NCI-H1092 treated with DMSO at 0.1 percent for 48 hours (cell line): ENCODE measurements around the gene FLG.
"Not testable (repeated sequence)": the region's sequence is repeated elsewhere in the genome, so short reads cannot be mapped to it uniquely, and the experiment has no call there.

Source experiments
- DNase-seq: peaks from one replicate; lab custom pipeline; 2025; lab: John Stamatoyannopoulos, UW

The FLG gene

DNA sequence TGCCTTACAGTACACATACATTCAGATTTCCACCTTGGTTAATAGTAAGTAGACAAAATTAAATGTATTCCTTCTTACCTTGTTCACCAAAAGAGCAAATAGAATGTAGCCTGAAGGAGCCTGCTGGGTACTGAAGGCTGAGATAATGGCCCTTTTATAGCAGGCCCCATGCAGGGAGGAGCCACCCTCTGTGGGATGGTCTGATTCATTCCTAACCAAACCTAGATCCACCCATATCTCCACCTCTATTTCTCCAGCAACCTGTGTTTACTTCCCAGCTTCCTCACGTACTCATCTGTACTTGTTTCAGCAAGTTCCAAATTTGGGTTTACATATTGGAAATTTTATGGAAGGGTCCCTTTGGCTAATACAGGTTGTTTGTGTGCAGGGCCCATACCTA, at the start of gene FLG:
Gene FLG, minus strand, starts transcription at position 129 of the 400 bp plus-strand sequence. CDS start 9,783 bp downstream, outside the sequence.
- no peak for DNase-seq

DNA sequence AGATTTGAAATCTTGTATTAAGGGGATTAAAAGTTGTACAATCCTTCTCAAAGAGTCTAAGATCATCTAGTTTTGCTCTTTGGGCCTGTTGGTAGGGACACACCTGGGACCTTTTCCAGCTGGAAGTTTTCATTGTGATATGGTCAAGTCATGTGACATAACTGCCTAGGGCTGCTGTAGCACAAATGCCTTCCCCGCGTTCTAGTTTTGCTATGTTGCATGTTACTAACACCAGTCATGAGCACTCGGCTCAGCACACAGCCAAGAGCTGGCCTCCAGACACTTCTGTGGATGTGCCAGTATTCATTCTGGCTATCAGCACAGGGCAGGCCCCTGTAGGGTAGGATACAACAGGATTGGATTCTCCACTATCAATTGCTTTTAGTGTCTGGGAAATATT, 49.4 kb upstream of the FLG start:
- DNase-seq = no peak

DNA sequence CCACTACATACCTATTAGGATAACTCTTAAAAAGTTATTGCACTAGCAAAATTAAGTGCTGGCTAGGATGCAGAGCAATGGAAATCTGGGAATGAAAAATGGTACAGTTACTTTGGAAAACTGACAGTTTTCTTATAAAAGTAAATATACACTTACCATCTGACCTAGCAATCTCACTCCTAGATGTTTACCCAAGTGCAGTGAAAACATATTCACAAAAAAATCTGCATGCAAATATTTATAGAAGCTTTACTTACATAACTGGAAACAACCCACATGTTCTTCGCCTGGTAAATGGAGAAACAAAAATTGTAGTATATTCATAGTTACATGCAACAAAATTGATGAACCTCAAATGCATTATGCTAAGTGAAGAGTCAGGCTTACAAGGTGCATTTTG, 47.6 kb upstream of the FLG start:
- no peak for DNase-seq

DNA sequence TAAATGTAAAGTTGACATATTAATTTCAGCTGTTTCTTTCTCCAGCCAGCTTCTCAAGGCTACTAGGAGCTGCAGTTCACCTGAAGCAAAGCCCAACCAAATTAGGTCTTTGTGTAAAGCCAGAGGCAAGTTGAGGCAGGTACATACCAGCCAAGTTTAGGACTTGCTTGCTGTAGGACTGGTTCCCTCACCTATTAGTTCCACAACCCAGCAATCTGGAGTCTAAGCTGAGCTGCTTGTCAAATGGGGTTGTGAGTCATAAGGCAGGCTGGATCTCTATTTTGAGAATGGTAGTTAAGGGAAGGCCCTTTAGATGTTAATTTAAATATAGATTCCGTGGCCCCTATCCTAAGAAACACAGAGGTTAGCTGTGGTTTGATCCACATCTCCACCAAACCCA, 42.4 kb upstream of the FLG start:
- DNase-seq = no peak

DNA sequence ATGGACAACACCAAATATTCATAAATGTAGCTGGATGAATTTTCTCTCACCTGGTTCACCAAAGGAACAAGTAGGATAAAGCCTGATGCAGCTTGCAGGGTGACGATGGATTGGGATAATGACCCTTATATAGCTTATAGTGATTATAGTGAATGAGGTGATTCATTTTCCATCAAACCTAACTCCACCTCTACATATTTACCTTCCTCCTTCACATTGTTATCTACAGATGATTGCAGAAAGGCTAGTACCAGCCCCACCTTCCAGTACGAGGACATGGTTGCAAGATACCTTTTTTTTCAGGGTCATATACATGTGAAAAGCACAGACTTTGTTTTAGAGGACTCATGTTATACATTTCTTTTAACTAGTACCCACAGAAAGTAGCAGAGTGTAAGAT, 34.9 kb upstream of the FLG start, which contains the start of gene FLG2:
Gene FLG2, minus strand, starts transcription at position 101 of the 400 bp plus-strand sequence. CDS start 1,122 bp downstream, outside the sequence.
- no peak for DNase-seq

DNA sequence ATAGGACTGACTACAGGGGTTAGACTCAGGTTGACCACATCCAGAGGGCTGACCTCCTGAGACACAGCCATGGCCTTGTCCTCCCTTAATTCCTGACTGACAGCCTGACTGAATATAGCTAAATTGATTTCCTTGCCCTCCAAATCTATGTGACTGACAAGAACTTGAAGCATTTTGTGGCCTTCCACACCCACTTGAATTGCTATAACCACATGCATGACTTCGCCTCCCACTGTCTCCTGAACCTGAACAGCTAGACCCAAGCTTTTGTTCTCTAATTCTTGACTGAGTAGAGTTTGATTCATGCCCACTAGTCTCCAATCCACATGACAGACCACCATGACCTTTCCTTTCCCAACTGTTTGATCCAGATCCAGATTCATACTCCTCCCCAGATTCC, 31.7 kb upstream of the FLG start:
- DNase-seq = no peak

DNA sequence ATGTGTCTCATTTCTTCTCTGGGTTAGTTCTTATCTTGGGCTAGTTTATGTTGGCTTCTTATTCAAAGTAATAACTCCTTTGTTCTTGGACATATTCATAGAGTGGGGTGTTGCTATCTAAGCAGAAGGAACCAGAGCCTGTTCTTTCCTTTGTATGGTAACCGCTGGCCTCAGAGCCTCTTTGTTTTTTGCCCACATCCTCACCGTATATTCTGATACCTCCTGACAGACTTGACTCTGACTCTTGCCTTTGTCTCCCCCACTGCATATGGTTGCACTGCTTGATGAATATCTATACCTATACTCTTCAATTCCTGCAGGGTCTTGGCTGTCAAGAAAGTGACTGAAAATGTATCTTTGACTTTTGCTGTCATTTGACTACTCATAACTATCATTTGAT, 24.6 kb upstream of the FLG start:
- DNase-seq = no peak

DNA sequence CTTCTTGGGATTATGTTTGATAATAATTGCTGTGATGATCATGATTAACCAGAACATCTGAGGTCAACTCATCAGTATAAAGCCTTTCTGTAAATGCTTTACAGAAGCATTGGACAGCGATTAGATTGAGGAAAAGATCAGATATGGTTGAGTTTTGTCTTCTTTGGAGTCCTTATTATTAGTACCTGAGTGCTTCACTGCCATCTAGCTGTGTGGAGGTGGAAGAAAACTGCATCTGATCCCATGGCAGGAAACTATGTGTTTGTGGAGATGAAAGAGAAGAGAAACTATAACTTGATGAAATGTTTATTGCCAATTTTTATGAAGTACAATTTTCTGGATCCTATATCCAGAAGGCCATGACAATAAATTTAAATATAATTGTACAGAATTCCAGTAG, 23.4 kb upstream of the FLG start:
- no peak for DNase-seq

DNA sequence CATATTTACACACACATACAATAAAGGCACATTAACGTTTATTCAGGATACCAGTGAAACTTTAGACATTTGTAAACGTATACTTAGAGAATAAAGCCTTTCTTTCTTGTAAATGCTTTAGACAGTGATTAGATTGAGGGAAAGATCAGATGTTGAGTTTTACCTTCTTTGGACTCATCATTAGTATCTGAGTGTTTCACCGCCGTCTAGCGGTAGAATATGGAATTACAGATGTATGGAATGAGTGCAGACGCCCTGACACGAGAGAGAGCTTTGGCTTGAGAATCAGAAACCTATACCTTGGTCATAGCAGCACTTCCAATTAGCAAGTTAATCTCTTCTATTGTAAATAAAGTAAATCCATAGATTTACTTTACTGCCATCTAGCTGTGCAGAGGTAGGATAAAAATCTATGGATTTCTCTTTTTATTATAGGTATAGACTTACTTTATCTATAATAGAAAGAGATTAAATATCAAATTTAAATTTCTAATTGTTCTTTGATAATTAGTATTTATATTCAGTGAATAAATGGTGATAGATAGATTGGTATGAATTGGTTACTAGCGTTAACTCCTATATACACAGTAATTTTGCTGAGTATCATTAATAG, 22.2 kb upstream of the FLG start:
- peak; percentile 4 for DNase-seq

DNA sequence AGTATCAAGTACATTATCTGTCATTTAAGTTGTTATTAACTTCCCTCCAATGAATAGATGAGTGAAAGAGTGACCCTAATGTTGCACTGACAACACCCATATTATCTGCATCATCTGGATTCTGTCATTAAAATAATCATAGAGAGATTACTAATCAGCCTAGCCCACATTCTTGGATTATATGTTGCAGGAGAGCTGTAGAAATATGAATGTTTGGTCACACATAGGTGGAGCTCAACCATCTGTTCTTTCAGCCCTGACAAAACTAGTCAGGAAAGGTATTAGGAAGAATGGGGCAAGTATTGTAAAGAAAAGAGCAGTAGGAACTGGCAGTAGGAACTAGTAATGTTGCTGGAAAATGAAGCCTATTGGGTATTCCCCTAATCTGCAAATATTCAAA, 19.4 kb upstream of the FLG start:
- no peak for DNase-seq

DNA sequence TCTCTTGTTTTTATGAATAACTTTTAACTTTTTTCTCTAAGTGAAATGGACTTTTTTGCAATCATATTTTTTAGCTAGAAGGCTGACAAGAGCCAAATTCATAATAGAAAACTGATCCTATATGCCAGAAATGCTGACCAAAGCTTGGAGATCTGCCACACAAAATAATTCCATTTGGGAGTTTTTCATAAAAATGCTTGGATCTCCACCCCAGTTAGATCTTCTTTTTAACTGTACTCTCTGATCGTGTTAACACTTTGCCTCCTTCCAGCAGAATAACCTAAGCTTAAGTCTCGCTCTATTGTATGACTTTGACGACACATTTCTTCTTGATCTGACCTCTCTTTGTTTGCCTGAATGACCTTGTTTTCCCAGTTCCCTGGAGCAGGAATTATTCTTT, 18.0 kb upstream of the FLG start:
- no peak for DNase-seq

DNA sequence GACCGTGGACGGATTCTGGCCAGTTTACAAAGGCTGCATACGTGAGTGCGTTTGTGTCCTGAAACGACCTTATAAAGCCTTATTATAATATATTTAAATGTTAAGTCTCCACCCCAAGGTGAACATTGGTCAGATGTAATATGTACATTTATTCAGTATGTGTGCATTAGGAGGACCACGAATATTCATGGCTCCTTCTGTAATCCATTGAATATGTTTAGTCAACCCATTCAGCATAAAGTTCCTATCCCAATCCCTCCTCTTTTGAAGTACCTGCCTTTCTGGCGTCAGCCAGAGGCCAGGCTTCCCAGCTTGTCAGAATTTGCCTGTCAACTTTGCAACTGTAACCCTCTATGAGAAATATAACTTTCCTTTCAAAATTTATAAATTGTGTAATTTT, 10.4 kb upstream of the FLG start:
- no peak for DNase-seq

DNA sequence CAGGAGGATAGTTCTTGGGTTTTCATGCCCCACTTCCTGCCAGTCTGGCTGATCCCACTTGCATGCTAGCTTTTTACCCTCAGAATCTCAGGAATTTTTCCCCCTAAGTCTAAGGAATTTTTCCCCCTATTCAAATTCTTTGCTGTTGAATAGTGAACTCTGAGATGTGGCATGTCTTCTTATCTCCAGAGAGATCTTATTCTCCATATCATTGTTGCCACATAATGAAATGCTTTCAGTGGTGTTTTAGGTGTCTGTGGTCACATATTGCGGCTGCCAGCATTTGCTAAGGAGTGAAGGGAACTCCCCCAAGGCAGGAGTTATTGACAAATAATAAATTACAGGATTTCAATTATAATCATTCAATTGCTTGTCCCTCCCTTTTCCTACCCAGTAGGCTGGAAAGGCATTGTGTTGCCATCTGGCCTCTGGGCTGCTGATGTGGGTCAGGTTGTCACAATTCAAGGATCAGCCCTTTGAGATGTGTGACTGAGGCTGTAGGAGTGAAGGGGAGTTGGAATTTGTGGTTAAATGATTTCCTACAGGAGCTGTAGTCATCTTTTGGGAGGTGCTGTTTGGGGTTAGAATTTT, 3.9 kb upstream of the FLG start:
- no peak for DNase-seq

DNA sequence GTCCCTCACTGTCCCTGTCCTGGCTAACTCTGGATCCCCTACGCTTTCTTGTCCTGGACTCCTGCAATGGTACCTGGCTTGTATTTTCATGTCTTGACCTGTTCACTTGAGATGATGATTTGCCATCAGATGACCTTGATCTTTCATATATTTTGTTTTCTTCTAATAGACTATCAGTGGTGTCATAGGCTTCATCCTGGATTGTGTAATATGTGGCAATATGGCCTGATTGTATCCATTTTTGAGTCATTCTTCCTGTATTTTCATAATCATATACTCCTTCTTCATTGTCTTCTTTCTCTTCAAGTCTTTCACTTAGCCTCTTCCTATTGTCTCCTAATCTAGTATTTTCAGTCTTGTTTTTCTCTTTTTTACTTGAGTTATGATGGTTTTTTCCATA, 11.1 kb downstream of the FLG start:
- DNase-seq = no peak

DNA sequence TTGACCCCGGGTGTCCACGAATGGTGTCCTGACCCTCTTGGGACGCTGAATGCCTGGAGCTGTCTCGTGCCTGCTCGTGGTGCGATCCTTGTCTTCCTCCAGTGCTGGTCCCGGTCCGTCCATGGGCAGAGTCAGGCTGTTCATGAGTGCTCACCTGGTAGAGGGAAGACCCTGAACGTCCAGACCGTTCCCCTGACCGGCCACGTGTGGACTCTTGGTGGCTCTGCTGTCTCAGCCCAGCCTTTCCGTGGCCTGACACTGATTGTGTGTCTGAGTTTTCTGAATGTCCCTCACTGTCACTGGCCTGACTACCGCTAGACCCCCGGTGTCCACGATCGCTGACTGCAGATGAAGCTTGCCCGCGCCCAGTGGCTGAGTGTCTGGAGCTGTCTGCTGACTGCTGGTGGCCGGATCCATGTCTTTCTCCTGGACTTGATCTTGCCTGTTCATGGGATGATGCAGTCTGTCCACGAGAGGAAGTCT, 11.7 kb downstream of the FLG start:
- DNase-seq = no peak

DNA sequence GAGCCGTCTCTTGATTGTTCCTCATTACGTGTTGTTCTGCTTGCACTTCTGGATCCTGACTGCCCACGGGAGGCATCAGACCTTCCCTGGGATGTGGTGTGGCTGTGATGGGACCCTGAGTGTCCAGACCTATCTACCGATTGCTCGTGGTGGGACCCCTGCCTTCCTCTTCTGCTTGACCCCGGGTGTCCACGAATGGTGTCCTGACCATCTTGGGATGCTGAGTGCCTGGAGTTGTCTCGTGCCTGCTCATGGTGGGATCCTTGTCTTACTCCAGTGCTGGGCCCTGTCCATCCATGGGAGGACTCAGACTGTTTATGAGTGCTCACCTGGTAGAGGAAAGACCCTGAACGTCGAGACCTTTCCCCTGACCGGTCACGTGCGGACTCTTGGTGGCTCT, 12.9 kb downstream of the FLG start:
- not testable (repeated sequence) for DNase-seq

DNA sequence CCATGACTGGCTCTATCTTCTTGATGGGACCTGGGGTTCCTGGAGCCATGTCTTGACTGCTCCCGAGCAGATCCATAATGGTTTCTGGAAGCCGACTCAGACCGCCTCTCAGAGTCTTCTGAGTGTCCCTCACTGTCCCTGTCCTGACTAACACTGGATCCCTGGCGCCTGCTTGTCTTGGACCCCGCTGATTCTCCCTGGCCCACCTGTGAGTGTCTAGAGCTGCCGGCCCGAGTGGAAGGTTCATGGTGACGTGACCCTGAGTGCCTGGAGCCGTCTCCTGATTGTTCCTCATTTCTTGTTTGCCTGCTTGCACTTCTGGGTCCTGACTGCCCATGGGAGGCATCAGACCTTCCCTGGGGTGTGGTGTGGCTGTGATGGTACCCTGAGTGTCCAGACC, 15.1 kb downstream of the FLG start:
- DNase-seq = no peak

DNA sequence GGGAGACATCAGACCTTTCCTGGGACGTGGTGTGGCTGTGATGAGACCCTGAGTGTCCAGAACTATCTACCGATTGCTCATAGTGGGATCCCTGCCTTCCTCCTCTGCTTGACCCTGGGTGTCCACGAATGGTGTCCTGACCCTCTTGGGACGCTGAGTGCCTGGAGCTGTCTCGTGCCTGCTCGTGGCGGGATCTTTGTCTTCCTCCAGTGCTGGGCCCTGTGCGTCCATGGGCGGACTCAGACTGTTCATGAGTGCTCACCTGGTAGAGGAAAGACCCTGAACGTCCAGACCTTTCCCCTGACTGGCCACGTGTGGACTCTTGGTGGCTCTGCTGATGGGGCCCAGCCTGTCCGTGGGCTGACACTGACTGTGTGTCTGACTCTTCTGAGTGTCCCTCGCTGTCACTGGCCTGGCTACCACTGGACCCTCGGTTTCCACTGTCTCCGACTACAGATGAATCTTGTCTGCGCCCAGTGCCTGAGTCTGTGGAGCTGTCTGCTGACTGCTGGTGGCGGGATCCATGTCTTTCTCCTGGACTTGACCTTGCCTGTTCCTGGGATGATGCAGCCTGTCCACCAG, 15.6 kb downstream of the FLG start:
- DNase-seq = not testable (repeated sequence)

DNA sequence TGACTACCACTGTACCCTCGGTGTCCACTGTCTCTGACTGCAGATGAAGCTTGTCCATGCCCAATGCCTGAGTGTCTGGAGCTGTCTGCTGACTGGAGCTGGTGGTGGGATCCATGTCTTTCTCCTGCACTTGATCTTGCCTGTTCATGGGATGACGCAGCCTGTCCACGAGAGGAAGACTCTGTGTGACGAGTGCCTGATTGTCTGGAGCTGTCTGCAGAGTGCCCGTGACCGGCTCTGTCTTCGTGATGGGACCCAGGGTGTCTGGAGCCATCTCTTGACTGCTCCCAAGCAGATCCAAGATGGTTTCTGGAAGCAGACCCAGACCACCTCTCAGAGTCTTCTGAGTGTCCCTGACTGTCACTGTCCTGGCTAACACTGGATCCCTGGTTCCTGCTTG, 16.3 kb downstream of the FLG start:
- DNase-seq = not testable (repeated sequence)

DNA sequence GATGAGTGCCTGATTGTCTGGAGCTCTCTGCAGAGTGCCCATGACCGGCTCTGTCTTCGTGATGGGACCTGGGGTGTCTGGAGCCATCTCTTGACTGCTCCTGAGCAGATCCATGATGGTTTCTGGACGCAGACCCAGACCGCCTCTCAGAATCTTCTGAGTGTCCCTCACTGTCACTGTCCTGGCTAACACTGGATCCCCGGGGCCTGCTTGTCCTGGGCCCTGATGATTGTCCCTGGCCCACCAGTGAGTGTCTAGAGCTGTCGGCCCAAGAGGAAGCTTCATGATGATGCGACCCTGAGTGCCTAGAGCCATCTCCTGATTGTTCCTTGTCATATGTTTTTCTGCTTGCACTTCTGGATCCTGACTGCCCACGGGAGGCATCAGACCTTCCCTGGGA, 17.1 kb downstream of the FLG start:
- not testable (repeated sequence) for DNase-seq

DNA sequence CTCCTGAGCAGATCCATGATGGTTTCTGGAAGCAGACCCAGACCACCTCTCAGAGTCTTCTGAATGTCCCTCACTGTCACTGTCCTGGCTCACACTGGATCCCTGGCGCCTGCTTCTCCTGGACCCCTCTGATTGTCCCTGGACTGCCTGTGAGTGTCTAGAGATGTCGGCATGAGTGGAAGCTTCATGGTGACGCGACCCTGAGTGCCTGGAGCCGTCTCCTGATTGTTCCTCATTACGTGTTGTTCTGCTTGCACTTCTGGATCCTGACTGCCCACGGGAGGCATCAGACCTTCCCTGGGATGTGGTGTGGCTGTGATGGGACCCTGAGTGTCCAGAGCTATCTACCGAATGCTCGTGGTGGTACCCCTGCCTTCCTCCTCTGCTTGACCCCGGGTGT, 18.9 kb downstream of the FLG start:
- DNase-seq = not testable (repeated sequence)

DNA sequence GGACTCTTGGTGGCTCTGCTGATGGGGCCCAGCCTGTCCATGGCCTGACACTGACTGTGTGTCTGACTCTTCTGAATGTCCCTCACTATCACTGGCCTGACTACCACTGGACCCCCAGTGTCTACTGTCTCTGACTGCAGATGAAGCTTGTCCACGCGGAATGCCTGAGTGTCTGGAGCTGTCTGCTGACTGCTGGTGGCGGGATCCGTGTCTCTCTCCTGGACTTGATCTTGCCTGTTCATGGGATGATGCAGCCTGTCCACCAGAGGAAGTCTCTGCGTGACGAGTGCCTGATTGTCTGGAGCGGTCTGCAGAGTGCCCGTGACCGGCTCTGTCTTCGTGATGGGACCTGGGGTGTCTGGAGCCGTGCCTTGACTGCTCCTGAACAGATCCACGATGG, 20.3 kb downstream of the FLG start:
- not testable (repeated sequence) for DNase-seq

DNA sequence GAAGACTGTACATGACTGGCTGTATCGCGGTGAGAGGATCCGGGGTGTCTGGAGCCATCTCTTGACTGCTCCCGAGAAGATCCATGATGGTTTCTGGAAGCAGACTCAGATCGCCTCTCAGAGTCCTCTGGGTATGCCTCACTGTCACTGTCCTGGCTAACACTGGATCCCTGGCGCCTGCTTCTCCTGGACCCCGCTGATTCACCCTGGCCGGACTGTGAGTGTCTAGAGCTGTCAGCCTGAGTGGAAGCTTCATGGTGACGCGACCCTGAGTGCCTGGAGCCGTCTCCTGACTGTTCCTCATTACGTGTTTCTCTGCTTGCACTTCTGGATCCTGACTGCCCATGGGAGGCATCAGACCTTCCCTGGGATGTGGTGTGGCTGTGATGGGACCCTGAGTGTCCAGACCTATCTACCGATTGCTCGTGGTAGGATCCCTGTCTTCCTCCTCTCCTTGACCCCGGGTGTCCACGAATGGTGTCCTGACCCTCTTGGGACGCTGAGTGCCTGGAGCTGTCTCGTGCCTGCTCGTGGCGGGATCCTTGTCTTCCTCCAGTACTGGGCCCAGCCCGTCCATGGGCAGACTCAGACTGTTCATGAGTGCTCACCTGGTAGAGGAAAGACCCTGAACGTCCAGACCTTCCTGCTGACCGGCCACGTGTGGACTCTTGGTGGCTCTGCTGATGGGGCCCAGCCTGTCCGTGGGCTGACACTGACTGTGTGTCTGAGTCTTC, 21.7 kb downstream of the FLG start:
- DNase-seq = not testable (repeated sequence)
